ENCODE data around the gene EFL1.
"Not testable (repeated sequence)": the region's sequence is repeated elsewhere in the genome, so short reads cannot be mapped to it uniquely, and the experiment has no call there.

EFL1 gene

DNA sequence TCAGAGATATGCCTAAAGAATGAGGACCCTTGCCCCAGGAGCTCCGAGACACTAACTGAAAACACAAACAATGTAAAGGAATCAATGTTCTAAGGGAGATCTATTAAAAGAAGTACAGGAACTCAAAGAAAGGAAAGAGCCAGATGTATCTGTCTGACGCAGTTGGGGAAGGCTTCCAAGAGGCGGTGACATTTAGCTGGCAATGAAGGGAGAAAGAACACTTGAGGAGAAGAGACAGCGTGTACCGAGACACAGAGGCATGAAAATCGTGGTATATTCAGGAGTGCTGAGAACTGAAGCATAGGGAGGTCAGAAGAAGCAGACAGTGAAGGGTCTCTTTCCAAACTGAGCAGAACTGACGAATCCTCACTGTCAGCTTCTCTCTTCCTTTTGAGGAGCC lies 66.7 kb downstream of the EFL1 start:
- not testable (repeated sequence) for DNase-seq

DNA sequence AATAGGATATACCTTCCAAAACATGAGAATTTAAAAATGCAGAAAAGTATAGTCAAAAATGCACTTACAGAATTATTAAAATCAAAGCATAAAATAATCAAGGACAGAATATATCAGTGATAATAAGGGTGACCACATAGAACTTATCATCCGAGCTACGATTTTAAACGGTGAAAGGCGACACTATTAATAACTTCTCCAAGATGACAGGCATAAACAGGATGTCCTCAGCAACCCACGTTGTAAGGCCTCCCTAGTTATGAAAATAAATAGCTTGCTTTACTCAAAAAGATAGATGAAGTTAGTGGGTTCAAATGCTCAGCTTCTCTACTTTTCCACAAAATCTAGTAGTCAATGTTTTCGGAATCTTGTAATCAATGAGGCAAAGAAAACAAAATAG lies 68.0 kb downstream of the EFL1 start:
- DNase-seq: not testable (repeated sequence)

DNA sequence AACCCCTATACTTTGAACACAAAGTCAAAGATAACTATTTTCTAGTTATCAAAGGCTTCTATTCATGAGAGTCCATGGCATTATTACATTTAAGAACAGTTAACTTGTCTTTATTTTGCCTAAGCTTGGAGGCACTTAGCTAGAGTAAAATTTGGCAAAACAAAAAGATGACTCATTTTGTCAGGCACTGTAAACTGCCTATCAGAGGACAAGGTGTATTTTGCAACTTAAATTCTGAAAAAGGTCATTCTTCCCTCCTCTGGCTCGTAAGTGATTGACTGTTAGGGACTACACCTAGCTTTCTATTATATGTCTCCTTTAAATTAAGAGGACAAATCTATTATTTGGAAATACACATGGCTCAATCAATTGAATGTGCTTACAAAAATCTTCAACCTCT lies 69.1 kb downstream of the EFL1 start:
- DNase-seq: not testable (repeated sequence)

DNA sequence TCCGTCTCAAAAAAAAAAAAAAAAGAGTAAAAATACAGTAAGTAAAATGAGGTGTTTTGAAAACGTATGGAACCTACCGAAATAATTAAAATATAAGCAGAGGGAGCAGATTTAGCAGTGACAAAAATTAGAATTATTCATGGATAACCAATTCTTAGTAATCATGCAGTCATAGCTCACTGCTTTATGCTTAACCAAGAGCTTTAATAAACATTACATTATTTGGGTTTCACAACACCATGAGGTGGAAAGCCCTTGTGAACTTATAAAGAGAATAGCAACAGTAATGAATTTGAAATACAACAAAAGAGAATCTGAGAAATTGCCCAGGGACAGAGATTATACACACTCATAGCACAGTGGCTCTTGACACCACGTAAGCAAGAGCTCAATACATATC lies 70.1 kb downstream of the EFL1 start:
- not testable (repeated sequence) for DNase-seq

DNA sequence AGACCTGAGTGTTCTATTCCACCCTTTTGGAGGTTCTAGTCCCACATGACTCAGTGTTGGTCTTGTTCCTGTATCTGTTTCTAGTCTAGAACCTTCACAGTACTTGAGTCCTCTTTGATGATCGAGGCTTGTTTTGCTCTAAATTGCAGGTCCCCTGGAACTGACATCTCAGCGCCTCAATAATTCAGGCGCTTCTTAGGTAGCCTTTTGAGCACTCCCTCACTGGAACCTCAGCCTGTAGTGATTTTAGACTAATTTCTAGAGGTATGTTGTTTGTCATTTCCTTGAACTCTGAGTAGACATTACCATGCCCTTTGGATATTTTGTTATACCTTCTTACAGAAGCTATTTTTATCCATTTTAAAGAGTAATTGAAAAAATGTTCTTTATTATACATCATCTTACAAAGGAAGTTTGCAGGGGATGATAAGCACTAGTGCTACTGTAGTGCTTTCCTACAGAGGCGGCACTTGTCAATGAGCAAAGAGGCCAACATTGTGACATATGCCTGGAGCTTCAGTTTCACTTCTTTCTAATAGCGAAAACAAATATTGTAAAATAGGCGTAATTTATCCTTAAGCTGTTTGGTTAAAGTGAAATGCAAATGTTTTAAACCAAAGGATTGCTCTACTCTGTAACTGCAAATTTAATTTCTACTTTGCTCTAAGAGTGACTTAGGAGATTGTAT lies 75.7 kb downstream of the EFL1 start:
- no peak for DNase-seq

DNA sequence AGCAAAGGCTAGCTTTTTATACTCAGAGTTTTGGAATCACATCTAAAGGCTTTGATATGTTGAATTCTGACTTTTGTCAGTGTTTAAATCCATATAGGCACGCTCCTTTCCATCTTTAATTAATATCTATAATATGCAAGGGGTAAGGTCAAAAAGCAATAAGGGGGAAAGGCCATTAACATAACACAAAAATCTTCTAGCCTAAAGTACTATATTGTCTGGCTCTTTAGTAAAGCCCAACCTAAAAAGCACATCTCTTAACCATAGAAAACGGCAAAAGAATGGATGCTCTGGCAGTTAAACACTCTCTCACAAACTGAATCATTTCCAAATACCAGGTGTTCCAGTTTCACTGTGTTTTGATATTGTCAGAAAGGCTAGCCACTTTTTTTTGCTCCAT lies 76.4 kb downstream of the EFL1 start:
- no peak for DNase-seq

DNA sequence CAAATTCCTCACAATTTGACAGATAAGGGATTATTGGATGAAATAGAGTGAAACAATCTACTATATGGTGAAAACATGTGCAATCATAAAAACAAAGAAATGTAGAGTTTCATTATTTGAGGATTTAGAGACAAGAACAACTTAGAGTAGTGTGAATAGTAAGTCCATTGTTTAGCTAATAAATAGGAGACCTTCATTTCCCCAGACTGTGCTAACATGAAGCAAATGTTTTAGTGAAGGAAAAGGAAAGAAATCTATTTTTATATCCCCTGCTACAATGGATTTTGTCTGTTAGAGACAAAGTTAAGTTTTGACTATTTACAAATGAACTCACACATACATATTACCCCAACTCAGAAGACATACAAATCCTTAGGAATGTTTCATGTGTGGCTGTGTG lies 77.8 kb downstream of the EFL1 start:
- DNase-seq: no peak

DNA sequence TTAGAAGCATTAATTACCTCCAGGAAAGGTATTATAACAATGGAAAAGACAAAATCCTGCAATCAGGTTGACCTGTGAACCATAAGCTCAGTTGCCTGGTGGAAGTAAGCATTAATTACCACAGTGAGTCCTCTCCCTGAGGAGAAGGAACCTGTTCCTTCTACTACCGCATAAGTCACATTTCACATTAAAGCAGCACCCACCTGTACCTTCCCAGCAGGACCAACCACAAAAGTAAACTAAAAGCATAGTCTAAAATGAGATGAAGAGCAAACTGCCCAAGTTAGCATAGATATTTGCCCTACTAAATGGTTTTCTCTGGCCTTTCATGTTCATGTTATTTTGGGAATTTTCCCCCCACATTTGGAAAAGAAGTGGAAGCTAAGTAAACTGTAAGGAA lies 78.2 kb downstream of the EFL1 start:
- no peak for DNase-seq

DNA sequence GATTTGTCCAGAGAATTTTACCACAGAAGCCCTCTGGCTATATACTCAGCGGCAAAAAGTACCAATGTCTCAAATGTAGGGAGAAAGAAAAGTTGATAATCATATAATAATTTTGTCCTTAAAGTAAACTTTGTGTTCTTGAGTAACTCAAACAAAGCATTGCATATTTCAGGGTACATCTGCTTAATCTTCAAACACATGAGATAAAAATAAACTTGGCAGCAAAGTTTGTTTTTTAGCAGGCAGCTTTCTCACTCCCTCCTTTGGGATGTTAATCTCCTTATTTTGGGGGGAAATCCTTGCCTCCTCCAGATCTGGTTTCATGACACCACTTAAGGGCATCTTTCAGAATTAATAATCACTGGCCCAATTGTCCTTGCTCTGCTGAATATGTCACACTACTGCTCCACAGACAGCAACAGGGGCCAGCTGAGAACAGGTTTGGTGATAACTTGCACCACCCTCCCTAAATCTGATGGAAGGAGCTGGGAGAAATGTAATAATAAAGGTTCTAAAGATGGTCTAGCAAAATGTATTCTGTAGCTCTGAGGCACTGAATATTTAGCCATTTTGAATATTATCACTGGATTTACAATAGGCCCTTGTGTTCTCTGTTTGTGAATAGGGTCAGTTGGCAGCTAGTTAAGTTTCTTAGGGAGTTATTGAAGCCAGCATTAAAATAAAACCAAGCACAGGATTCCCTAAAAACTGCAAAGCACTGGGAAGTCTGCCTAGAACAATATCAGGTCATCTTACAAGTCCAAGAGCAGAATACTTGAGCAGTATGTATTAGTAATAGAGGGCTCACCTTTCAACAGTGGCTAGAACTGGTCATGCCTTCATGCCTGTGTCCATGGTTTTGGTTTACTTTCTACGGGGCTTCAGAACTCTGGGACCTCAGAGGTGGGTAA lies 79.2 kb downstream of the EFL1 start:
- no peak for DNase-seq

DNA sequence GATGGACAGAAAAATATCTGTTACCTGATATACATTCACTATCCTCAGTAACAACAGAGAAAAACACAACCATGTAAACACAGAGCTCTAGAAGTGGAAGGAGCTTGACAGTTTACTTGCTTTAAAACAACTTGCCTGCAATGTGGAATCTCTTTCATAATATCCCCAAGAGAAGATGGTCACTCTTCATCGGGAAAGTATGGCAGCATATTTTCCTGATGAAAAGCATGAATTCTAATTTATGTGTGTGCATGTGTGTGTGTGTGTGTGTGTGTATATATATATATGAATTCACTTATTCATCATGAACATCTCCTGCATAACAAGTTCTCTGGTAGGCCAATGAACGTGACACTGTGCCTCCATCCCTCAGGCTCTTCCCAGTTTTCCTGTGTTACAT lies 81.2 kb downstream of the EFL1 start:
- DNase-seq: no peak

DNA sequence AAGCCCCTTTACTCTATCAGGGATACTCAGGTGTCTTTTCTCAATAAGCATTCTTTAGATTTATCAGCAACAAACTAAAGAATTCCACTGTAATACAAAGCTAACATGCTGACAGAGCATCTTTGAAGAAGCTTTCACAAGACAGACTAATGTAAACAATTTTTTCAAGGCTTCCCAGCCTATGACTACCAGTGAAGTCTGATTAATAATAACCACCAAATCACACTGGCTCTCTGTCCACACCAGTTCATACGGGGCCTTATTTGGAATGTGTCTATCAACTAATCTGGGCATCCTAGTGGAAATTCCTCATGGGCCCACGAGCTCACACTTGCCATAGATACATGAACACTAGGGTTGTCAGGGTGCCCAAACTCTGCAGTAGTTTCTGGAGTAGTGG lies 84.5 kb downstream of the EFL1 start:
- DNase-seq: no peak

DNA sequence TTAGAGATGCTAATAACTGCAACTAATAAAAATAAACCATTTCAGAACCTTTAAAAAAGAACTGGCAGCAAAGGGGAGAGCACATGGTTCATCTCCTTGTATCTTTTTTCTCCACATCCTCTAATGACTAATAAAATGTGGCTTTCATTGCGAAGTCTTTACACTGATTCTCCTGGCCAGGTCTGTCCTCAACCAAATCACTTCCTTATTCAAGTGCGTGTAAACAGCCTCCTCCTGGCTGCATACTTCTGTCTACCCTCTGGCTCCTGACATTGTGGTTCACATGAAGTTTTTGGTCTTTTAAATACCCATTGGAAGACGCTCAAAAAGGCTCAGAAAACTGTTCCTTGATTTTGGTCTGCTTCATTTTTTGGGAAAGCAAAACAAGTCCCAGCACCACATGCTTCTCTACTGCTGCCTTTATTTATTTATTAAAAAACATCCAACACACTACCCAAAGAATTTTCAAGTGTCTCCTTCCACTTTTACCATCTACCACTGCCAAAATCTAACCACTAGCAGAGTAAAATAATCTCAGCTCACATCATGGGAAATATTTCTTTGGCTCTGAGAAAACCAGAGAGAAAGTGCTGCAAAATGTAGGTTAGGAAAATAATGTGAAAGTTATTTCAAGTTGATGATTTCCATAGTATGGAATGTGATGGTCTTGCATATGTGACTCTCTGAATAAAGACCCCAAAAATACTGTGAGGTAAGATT lies 85.1 kb downstream of the EFL1 start:
- DNase-seq: no peak

DNA sequence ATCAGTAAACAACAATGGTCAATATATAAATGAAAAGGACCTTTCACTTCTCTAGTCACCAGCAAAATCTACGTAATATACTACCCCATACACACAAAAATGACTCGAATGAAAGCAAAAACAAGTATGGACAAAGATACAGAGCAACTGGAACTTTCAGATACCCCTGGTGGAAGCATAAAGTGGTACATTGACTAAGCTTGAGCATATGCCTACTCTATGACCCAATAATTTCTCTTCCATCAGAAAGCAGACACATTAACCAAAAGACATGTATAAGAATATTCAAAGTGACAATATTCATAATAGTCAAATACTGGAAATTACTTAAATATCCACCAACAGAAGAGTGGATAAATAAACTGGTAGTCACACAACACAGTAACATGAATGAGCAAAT lies 86.0 kb downstream of the EFL1 start:
- DNase-seq: no peak

DNA sequence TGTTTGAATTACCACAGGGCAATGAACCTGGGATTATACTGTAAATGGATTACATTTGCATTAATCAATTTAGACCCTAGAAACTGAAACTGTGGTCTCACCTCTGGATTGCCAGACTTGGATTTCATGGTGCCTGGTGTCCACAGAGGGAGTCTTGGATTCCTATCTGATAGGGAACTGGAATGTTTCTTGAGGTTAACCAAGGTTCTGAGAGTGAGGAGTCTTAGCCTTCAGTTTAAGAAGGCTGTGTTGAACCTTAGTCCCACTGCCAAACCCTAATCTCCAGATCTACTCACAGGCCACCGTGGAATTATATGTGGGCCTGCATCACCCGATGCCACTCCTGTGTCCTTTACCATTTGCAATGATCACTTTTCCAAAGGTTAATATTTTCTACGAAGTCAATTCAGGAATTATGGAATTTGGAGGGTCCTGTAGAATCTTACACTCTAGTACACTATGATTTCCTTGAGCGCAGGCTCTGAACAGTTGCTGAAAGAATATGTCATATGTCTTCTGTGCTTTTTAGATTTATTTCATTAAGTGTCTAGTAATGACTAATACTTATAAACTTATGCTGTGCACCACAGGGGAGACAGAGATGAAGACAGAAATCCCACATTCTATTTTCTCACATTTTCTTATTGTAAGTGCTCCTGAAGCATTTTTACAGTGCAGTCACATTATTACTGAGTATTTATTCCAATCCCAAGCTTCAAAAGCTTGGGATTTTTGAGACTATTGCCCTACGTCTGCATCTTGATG lies 87.9 kb downstream of the EFL1 start:
- DNase-seq: no peak

DNA sequence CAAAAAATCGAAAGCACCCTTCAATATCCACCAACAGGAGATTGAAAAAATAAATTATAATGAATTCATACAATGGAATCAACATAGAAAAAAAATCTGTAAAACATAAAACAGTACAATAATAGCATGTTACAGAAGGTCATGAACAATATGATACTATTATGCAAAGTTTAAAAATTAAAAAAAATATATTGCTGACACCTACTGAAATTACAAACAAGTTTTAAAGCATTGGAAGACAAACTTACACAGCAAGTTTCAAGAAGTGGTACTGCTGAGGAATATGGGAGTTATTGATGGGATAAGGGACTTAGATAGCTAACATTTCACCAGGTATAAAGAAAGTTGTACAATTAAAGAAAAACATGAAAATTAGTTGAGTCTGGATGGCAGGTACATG lies 89.4 kb downstream of the EFL1 start:
- DNase-seq: no peak

DNA sequence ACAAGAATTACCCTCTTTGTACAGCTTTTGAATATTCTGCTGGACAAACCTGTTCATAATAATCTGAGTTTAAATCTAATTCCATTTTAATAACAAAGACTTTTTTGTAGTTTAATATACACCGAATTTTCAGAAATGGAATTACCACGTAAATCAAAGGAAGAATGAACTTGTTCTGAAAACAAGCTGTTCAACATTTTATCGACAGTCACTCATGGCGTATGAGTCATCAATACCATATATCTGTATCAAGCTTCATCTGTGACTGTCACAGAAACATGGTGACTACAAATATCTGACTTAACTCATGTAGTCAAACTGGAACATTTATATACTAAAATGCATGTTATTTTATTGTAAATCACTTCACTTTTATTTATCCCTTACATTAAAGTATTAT lies 90.0 kb downstream of the EFL1 start:
- no peak for DNase-seq

DNA sequence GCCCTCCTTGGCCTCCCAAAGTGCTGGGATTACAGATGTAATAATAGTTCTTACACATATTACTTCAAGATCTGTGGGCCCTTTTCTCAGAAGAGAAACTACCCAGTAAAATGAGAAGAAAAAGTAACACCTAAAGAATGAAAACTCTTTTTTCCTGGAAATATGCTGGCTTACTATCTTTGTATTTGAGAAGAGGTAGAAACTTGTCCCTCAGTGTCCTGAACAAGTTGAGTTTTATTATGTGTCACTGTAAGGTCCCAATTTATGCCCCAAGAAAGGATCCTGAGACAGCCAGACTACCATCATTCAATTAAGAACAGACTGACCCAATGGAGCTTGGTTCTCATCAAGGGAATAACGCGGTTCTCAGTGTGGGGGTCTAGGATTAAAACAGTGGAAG lies 93.8 kb downstream of the EFL1 start:
- no peak for DNase-seq

DNA sequence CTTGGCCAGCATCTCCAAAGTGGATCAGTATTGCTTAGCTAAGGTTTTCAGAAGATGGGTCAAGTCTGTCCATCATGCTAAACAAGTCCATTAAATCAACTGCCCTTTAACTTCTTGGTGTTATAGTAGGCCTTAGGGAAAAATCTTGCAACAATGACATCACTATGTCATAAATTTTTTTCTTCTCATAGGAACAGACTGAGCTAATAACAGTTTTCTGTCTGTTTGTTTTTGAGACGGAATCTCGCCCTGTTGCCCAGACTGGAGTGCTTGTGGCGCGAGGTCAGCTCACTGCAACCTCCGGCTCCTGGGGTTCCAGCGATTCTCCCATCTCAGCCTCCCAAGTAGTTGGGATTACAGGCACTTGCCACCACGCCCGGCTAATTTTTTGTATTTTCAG lies 94.2 kb downstream of the EFL1 start:
- DNase-seq: no peak

DNA sequence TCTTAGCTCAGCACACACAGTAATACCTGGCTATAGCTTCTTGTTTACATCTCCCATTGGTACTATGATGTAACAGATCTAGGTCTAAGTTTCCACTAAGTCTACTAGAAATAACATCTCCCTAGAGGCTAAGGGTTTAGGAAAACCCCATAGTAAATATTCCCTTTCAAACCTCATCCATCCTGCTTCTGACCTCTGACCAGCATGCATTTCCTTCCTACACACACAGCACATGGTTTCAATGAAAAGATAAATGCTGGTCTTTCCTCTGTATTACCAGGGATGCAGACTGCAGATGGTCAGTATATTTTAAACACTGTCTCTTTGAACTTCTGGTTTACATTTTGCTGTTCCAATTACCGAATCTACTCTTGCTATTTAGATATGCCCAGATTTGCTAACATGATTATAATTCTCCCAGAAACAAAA lies 96.6 kb downstream of the EFL1 start:
- DNase-seq: no peak

DNA sequence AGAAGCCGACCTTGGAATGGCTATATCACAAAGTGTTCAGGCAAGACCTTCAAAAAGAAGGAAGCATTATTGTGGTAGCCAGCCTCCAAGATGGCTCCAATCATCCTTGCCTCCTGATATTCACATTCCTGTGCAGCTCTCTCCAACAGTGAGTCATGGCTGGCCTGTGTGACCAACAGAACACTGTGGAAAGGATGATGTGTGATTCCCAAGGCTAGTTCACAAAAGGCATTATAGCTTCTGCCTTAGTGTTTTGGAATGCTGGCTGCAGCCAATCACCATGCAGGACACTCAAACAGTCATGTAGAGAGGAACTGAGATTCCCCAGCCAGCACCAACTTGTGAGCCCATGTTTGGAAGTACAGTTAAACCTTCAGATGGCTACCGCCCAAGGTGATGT lies 102.6 kb downstream of the EFL1 start:
- no peak for DNase-seq

DNA sequence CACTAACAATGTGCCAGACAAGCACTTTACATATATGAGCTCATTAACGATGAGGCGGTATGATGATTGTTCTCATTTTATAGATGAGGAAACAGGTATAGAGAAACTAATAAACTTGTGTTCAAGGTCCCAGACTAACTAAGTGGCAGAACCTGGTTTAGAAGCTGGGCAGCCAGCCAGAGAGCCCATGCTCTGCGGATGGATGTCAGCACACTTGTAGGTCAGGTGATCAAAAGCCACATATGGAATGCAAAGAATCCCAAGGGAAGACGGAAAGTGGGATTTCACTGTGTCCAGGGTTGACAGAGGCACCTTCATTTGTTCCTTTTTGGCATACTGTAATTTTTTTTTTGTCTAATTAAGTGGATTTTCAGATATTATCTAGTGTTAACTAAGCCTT lies 103.7 kb downstream of the EFL1 start:
- no peak for DNase-seq

DNA sequence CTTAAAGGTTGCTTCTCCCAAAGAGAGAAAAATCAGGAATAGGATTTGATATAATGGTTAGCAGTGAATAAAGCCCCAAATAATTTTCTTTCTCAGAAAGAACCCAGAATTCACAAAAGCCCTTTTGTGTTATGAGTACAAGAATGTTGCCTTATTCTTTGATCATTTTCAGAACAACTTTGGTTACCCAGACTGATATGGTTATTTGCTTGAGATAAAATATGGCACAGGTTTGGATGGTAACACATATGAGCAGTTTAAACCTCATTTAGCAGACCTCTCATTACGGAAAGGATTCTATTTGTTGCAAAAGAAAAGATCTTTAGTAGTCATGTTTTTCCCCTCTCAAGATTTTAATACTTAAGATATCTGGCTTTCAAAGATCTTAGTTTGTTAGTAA lies 111.9 kb downstream of the EFL1 start:
- no peak for DNase-seq

DNA sequence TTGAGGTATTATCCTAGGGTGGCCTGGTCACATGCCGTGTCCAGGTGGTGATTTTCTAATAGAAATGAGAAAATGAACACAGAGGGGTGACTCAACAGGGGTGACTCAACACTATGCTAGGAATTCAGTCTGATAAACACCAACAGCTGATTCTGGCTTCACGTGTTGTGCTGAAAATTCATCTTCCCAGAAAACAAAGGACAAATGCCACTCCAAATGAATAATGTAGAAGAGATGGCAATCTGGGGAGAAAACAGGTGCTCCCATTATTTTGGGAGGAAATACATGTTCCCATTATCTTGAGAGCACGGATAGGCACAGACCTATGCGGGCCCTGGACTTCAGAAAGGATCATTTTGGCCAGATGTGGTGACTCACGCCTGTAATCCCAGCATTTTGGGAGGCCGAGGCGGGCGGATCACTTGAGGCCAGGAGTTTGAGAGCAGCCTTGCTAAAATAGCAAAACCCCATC lies 115.5 kb downstream of the EFL1 start:
- no peak for DNase-seq

Measured in NCI-H1436 (cell line).